ENCODE measurements around the gene OSTM1. TPM values are rescaled to one million over a fixed set of nuclear protein-coding genes. Genes with fewer than 3 reads are reported as not detected.

Gene OSTM1
- 10 to 100 TPM; 10.4 to 11.4 TPM for total RNA-seq

GRCh38 chr6:108074359-108075144 lies at the start of gene OSTM1:
OSTM1 (minus strand) TSS chr6:108074741; CDS start chr6:108074651, 90 bp downstream.
- peak within 1 kb of the TSS; percentile 77 for H3K27ac Mint-ChIP-seq
- H3K9me3 Mint-ChIP-seq: no peaks in the 10 kb centered on the region
- H3K27me3 Mint-ChIP-seq: no peaks in the 10 kb centered on the region
- peak within 1 kb of the TSS; percentile 82 for H3K4me3 Mint-ChIP-seq
- DNase-seq: peak; percentile 97
- H3K36me3 Mint-ChIP-seq: no peaks in the 10 kb centered on the region
- H3K4me1 Mint-ChIP-seq: peaks cover 16% of the 10 kb centered on the region

- Mint-ChIP-seq H3K27me3 (peaks cover 90% of the 10 kb centered on the region), H3K4me3 (no peak overlapping the region), H3K9me3 (no peaks in the 10 kb centered on the region), H3K36me3 (peaks cover 1% of the 10 kb centered on the region), H3K27ac (no peak overlapping the region), H3K4me1 (peaks cover 11% of the 10 kb centered on the region)
- DNase-seq: no peak
These were observed 49.4 kb upstream of the OSTM1 start for GRCh38 chr6:108123946-108124345.

GRCh38 chr6:108123481-108123929 lies 49.0 kb upstream of the OSTM1 start:
- H3K9me3 Mint-ChIP-seq: no peaks in the 10 kb centered on the region
- H3K36me3 Mint-ChIP-seq: peaks cover 1% of the 10 kb centered on the region
- no peak overlapping the region for H3K27ac Mint-ChIP-seq
- H3K4me1 Mint-ChIP-seq: peaks cover 14% of the 10 kb centered on the region
- H3K27me3 Mint-ChIP-seq: peaks cover 90% of the 10 kb centered on the region
- H3K4me3 Mint-ChIP-seq: no peak overlapping the region
- no peak for DNase-seq

GRCh38 chr6:108121612-108122011 lies 47.1 kb upstream of the OSTM1 start:
- no peak overlapping the region for H3K27ac Mint-ChIP-seq
- no peak overlapping the region for H3K4me3 Mint-ChIP-seq
- H3K9me3 Mint-ChIP-seq: no peaks in the 10 kb centered on the region
- H3K36me3 Mint-ChIP-seq: peaks cover 1% of the 10 kb centered on the region
- H3K27me3 Mint-ChIP-seq: peaks cover 96% of the 10 kb centered on the region
- DNase-seq: no peak
- peaks cover 22% of the 10 kb centered on the region for H3K4me1 Mint-ChIP-seq

- peaks cover 1% of the 10 kb centered on the region for H3K36me3 Mint-ChIP-seq
- peaks cover 31% of the 10 kb centered on the region for H3K4me1 Mint-ChIP-seq
- H3K9me3 Mint-ChIP-seq: no peaks in the 10 kb centered on the region
- no peak overlapping the region for H3K27ac Mint-ChIP-seq
- H3K4me3 Mint-ChIP-seq: no peak overlapping the region
- peaks cover 96% of the 10 kb centered on the region for H3K27me3 Mint-ChIP-seq
- no peak for DNase-seq
These were observed 45.8 kb upstream of the OSTM1 start for GRCh38 chr6:108120311-108120710.

GRCh38 chr6:108119769-108120141 lies 45.2 kb upstream of the OSTM1 start:
- H3K27ac Mint-ChIP-seq: no peak overlapping the region
- no peaks in the 10 kb centered on the region for H3K9me3 Mint-ChIP-seq
- H3K27me3 Mint-ChIP-seq: peaks cover 96% of the 10 kb centered on the region
- H3K36me3 Mint-ChIP-seq: peaks cover 1% of the 10 kb centered on the region
- H3K4me1 Mint-ChIP-seq: peaks cover 37% of the 10 kb centered on the region
- peak; percentile 3 for DNase-seq
- H3K4me3 Mint-ChIP-seq: peak overlapping the region; percentile 85

- Mint-ChIP-seq H3K9me3 (no peaks in the 10 kb centered on the region), H3K27ac (no peak overlapping the region), H3K36me3 (peaks cover 1% of the 10 kb centered on the region), H3K4me1 (peaks cover 41% of the 10 kb centered on the region), H3K27me3 (peaks cover 96% of the 10 kb centered on the region), H3K4me3 (peak overlapping the region; percentile 85)
- DNase-seq: peak; percentile 15
These were observed 44.5 kb upstream of the OSTM1 start for GRCh38 chr6:108118810-108119768.

- DNase-seq: peak; percentile 6
- peaks cover 96% of the 10 kb centered on the region for H3K27me3 Mint-ChIP-seq
- peaks cover 1% of the 10 kb centered on the region for H3K36me3 Mint-ChIP-seq
- no peaks in the 10 kb centered on the region for H3K9me3 Mint-ChIP-seq
- peaks cover 45% of the 10 kb centered on the region for H3K4me1 Mint-ChIP-seq
- H3K4me3 Mint-ChIP-seq: peak overlapping the region; percentile 85
- H3K27ac Mint-ChIP-seq: no peak overlapping the region
These were observed 43.8 kb upstream of the OSTM1 start for GRCh38 chr6:108118359-108118724.

GRCh38 chr6:108117427-108118358 lies 43.2 kb upstream of the OSTM1 start:
- no peak overlapping the region for H3K27ac Mint-ChIP-seq
- DNase-seq: peak; percentile 51
- H3K27me3 Mint-ChIP-seq: peaks cover 96% of the 10 kb centered on the region
- peaks cover 1% of the 10 kb centered on the region for H3K36me3 Mint-ChIP-seq
- H3K9me3 Mint-ChIP-seq: no peaks in the 10 kb centered on the region
- H3K4me1 Mint-ChIP-seq: peaks cover 44% of the 10 kb centered on the region
- peak overlapping the region; percentile 64 for H3K4me3 Mint-ChIP-seq

GRCh38 chr6:108116546-108117426 lies 42.2 kb upstream of the OSTM1 start:
- DNase-seq: peak; percentile 4
- H3K27ac Mint-ChIP-seq: no peak overlapping the region

GRCh38 chr6:108115598-108116058 lies 41.1 kb upstream of the OSTM1 start:
- H3K9me3 Mint-ChIP-seq: no peaks in the 10 kb centered on the region
- peak; percentile 17 for DNase-seq

More at GRCh38 chr6:108116546-108117426, 42.2 kb upstream of the OSTM1 start:
- Mint-ChIP-seq H3K4me3 (peak overlapping the region; percentile 64), H3K27me3 (peaks cover 96% of the 10 kb centered on the region), H3K4me1 (peaks cover 44% of the 10 kb centered on the region), H3K36me3 (peaks cover 1% of the 10 kb centered on the region), H3K9me3 (no peaks in the 10 kb centered on the region)

GRCh38 chr6:108114841-108115597 lies 40.5 kb upstream of the OSTM1 start:
- DNase-seq: peak; percentile 53
- Mint-ChIP-seq H3K4me3 (peak overlapping the region; percentile 77), H3K27me3 (peaks cover 89% of the 10 kb centered on the region), H3K27ac (no peak overlapping the region), H3K9me3 (no peaks in the 10 kb centered on the region), H3K4me1 (peaks cover 40% of the 10 kb centered on the region), H3K36me3 (no peaks in the 10 kb centered on the region)

More at GRCh38 chr6:108115598-108116058, 41.1 kb upstream of the OSTM1 start:
- Mint-ChIP-seq H3K36me3 (no peaks in the 10 kb centered on the region), H3K4me1 (peaks cover 40% of the 10 kb centered on the region), H3K4me3 (peak overlapping the region; percentile 77), H3K27ac (no peak overlapping the region), H3K27me3 (peaks cover 93% of the 10 kb centered on the region)

Measured in activated naive CD8-positive, alpha-beta T cell treated with anti-CD3 and anti-CD28 coated beads for 36 hours (primary cell).